Cardiac muscle cell (in vitro differentiated cells and primary cell): ENCODE results near the gene RORB. TPM values are rescaled to one million over a fixed set of nuclear protein-coding genes. Genes with fewer than 3 reads are reported as not detected.

ENCODE experiments used
- DNase-seq, 2 donors: peaks; one replicate each; pipeline versions ENCODE4 v3.0.0 to v3.0.0-alpha.2; 2010 to 2017; ENCODE audit warnings: low read depth in 1 of 2, low spot score in 1 of 2
- H3K27ac ChIP-seq: fragments of 200-600 bp; sonication (generic); 2 replicates; pipeline ENCODE4 v1.5.1; 2016
- H3K27me3 ChIP-seq: fragments of 200-600 bp; sonication (generic); 2 replicates; pipeline ENCODE4 v1.6.0; 2016; ENCODE audit warnings: control low read depth
- H3K36me3 ChIP-seq: fragments of 200-600 bp; sonication (generic); 2 replicates; pipeline ENCODE4 v1.5.1; 2016; ENCODE audit warnings: control low read depth
- H3K4me1 ChIP-seq: fragments of 200-600 bp; sonication (generic); 2 replicates; pipeline ENCODE4 v1.8.1; 2017; ENCODE audit warnings: low read depth, mild to moderate bottlenecking, mixed run types
- H3K4me3 ChIP-seq: fragments of 200-600 bp; sonication (generic); 2 replicates; pipeline ENCODE4 v1.5.1; 2016; ENCODE audit warnings: mild to moderate bottlenecking
- H3K9me3 ChIP-seq: fragments of 200-600 bp; sonication (generic); 2 replicates; pipeline ENCODE4 v1.5.1; 2017; ENCODE audit warnings: low read depth, mild to moderate bottlenecking, control low read depth
- CTCF ChIP-seq: IDR thresholded peaks from 2 replicates; pipeline ENCODE4 v1.5.1; 2012; ENCODE audit warnings: low read depth, mild to moderate bottlenecking, low read length
- polyA plus RNA-seq: library from polyadenylated mRNA; unstranded; fragments of >200 nt; fragmentation: Nextera tagmentation; extraction: Ambion mirVana; gene quantifications from 2 replicates; pipeline ENCODE4 v1.2.1, GENCODE V29; 2016
- total RNA-seq: library from RNA; depleted of rRNA; stranded (reverse); fragments of >200 nt; gene quantifications from 2 replicates; pipeline ENCODE4 v1.2.3, GENCODE V29; 2016

The RORB gene
- total and polyA plus RNA-seq, 2 experiments from 2014 or later: 0.03 TPM; not detected in 1

DNA sequence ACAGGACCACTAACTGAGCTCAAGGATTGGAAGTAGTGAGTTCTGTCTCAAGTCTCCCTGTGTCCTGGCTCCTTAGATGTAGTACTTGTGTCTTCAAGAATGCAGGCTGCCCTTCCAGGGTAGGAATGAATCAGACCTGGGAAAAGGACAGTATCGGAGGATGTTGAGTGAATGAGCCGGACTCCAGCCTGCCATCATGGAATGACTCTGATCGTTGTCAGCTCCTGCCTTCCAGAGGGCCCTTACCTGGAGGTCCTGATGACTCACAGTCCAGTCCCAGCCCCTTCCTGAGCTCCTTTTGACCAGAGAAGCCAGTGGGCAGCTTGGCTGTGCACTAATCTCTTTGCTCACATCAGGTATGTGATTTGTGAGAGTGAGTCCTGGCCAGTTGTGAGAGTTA is 229.4 kb downstream of the RORB start:
- H3K27ac ChIP-seq: no peak overlapping the region
- H3K36me3 ChIP-seq: no peaks in the 10 kb centered on the region
- H3K4me3 ChIP-seq: no peak overlapping the region
- TF ChIP-seq CTCF: no peak
- no peaks in the 10 kb centered on the region for H3K27me3 ChIP-seq
- DNase-seq: no peak
- no peaks in the 10 kb centered on the region for H3K9me3 ChIP-seq
- no peaks in the 10 kb centered on the region for H3K4me1 ChIP-seq

DNA sequence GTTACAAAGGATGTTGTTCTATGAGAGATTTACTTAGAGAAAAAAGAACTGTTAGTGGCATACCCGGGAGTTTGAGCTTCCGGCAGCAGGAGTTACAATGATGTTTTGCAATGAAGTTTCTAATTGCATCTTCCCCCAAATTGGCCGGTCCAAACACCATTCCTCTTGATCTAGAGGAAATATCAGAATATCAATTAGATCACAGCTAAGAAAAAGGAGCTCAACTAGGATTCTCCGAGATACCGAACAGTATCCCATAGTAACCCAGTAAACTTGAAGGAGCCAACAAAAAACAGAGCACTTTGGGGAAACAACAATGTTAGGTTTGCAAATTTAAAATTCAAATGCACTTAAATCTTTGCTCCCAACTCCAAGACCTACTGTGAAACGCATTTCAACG is 231.0 kb downstream of the RORB start:
- H3K27ac ChIP-seq: no peak overlapping the region
- no peaks in the 10 kb centered on the region for H3K4me1 ChIP-seq
- H3K4me3 ChIP-seq: no peak overlapping the region
- H3K36me3 ChIP-seq: no peaks in the 10 kb centered on the region
- TF ChIP-seq CTCF: no peak
- DNase-seq: no peak
- H3K27me3 ChIP-seq: no peaks in the 10 kb centered on the region
- no peaks in the 10 kb centered on the region for H3K9me3 ChIP-seq

DNA sequence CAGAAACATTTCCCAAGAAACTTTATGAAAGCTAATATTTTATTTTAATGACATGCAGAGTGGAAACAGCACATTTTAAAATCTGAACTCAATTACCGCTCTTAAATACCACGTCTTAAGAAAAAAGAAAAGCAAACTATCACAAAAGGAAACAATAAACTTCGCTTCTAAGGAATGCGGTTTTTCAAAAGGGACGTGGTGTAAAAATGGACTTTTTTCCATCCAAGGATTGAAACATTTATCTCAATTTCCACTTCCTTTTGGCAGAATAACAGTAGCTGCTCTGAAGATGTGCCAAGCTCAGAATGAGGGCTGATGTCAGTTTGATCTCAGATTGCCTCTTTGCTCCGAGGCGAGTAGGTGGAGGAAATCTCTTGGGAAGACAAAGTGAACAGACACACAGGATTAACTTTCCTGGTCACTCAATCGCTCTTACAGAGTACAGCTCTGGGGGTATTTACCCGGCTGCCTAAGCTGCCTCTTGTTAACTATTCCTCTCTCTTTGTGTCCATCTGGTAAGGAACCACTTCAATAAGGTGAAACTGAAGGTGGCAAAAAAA is 232.1 kb downstream of the RORB start:
- Histone ChIP-seq H3K27ac (no peak overlapping the region), H3K4me3 (no peak overlapping the region)

GRCh38 chr9:74735761-74736160 is 238.6 kb downstream of the RORB start:
- H3K4me3 ChIP-seq: no peak overlapping the region
- DNase-seq: no peak
- no peaks in the 10 kb centered on the region for H3K4me1 ChIP-seq
- H3K9me3 ChIP-seq: no peaks in the 10 kb centered on the region
- no peaks in the 10 kb centered on the region for H3K27me3 ChIP-seq
- TF ChIP-seq CTCF: no peak
- H3K27ac ChIP-seq: no peak overlapping the region
- no peaks in the 10 kb centered on the region for H3K36me3 ChIP-seq

More for the DNA sequence above, 232.1 kb downstream of the RORB start:
- Histone ChIP-seq H3K4me1 (no peaks in the 10 kb centered on the region), H3K27me3 (no peaks in the 10 kb centered on the region), H3K9me3 (no peaks in the 10 kb centered on the region), H3K36me3 (no peaks in the 10 kb centered on the region)
- TF ChIP-seq CTCF: no peak
- peak in 1 of 2 donors; percentile 26 for DNase-seq

GRCh38 chr9:74736646-74737045 is 239.5 kb downstream of the RORB start:
- H3K4me1 ChIP-seq: no peaks in the 10 kb centered on the region
- no peak overlapping the region for H3K27ac ChIP-seq
- no peak for DNase-seq
- H3K36me3 ChIP-seq: no peaks in the 10 kb centered on the region
- no peaks in the 10 kb centered on the region for H3K9me3 ChIP-seq
- H3K27me3 ChIP-seq: no peaks in the 10 kb centered on the region
- TF ChIP-seq CTCF: no peak
- H3K4me3 ChIP-seq: no peak overlapping the region
